H9 (cell line): ENCODE measurements around the gene TJP3. TPM values are rescaled to one million over a fixed set of nuclear protein-coding genes. Genes with fewer than 3 reads are reported as not detected.
A peak's percentile ranks its signal among the peaks of the same experiment; 100 is the strongest.

Experiments
- DNase-seq: peaks from one replicate; pipeline ENCODE4 v3.0.0-alpha.2; 2017
- H2AFZ ChIP-seq: one replicate; pipeline ENCODE4 v1.6.1; 2013; ENCODE audit warnings: mild to moderate bottlenecking, low read length, control low read depth, moderate library complexity
- H2AK5ac ChIP-seq: 2 replicates; pipeline ENCODE4 v1.6.1; 2013; ENCODE audit warnings: low read length, control low read depth, mixed read lengths; ENCODE audit not compliant: insufficient read length
- H2BK120ac ChIP-seq: one replicate; pipeline ENCODE4 v1.6.1; 2013; ENCODE audit warnings: low read depth, mild to moderate bottlenecking, low read length, control low read depth, inconsistent platforms; ENCODE audit not compliant: poor library complexity, severe bottlenecking
- H2BK12ac ChIP-seq: 2 replicates; pipeline ENCODE4 v1.6.1; 2013; ENCODE audit warnings: low read length, control low read depth, mixed read lengths, low read depth; ENCODE audit not compliant: insufficient read length
- H2BK15ac ChIP-seq: 2 replicates; pipeline ENCODE4 v1.6.1; 2013; ENCODE audit warnings: low read depth, low read length, control low read depth
- H2BK20ac ChIP-seq: one replicate; pipeline ENCODE4 v1.6.1; 2013; ENCODE audit warnings: low read depth, mild to moderate bottlenecking, low read length, control low read depth, inconsistent platforms; ENCODE audit not compliant: poor library complexity, severe bottlenecking
- H2BK5ac ChIP-seq: 2 replicates; pipeline ENCODE4 v1.6.1; 2013; ENCODE audit warnings: low read length, control low read depth, mixed read lengths; ENCODE audit not compliant: insufficient read length
- H3K14ac ChIP-seq: 2 replicates; pipeline ENCODE4 v1.6.1; 2013; ENCODE audit warnings: low read length, control low read depth; ENCODE audit not compliant: insufficient read depth
- H3K18ac ChIP-seq: 2 replicates; pipeline ENCODE4 v1.6.1; 2013; ENCODE audit warnings: low read depth, mild to moderate bottlenecking, mixed read lengths, low read length, control low read depth; ENCODE audit not compliant: insufficient read length
- H3K23ac ChIP-seq: 2 replicates; pipeline ENCODE4 v1.6.1; 2013; ENCODE audit warnings: low read length, control low read depth, mixed read lengths, low read depth; ENCODE audit not compliant: insufficient read length
- H3K23me2 ChIP-seq: 2 replicates; pipeline ENCODE4 v1.6.1; 2013; ENCODE audit warnings: low read depth, mild to moderate bottlenecking, mixed read lengths, low read length, control low read depth; ENCODE audit not compliant: insufficient read length, poor library complexity, severe bottlenecking
- H3K27ac ChIP-seq: 2 replicates; pipeline ENCODE4 v1.5.1; 2013; ENCODE audit warnings: low read length, control low read depth, mixed read lengths, low read depth; ENCODE audit not compliant: insufficient read length
- H3K27me3 ChIP-seq: 2 replicates; pipeline ENCODE4 v1.6.1; 2013; ENCODE audit warnings: low read length, control low read depth, inconsistent platforms; ENCODE audit not compliant: insufficient read depth
- H3K4ac ChIP-seq: 2 replicates; pipeline ENCODE4 v1.6.1; 2013; ENCODE audit warnings: low read depth, mild to moderate bottlenecking, control low read depth, inconsistent platforms, low read length, moderate library complexity
- H3K4me1 ChIP-seq: 2 replicates; pipeline ENCODE4 v1.6.1; 2013; ENCODE audit warnings: low read length, control low read depth, inconsistent platforms; ENCODE audit not compliant: insufficient read depth
- H3K4me2 ChIP-seq: 2 replicates; pipeline ENCODE4 v1.6.1; 2013; ENCODE audit warnings: low read length, control low read depth, mixed read lengths; ENCODE audit not compliant: insufficient read length, insufficient read depth
- H3K56ac ChIP-seq: 2 replicates; pipeline ENCODE4 v1.6.1; 2013; ENCODE audit warnings: low read depth, mild to moderate bottlenecking, mixed read lengths, low read length, control low read depth; ENCODE audit not compliant: insufficient read length
- H3K79me1 ChIP-seq: 2 replicates; pipeline ENCODE4 v1.6.1; 2013; ENCODE audit warnings: low read depth, mild to moderate bottlenecking, moderate library complexity, low read length, control low read depth, inconsistent platforms; ENCODE audit not compliant: insufficient read depth, poor library complexity, severe bottlenecking
- H3K79me2 ChIP-seq: 2 replicates; pipeline ENCODE4 v1.6.1; 2013; ENCODE audit warnings: low read length, control low read depth, inconsistent platforms; ENCODE audit not compliant: insufficient read depth
- H3K9ac ChIP-seq: 2 replicates; pipeline ENCODE4 v1.6.1; 2013; ENCODE audit warnings: low read length, control low read depth, mixed read lengths; ENCODE audit not compliant: insufficient read length; ENCODE audit errors: extremely low read depth
- H3K9me3 ChIP-seq: one replicate; pipeline ENCODE4 v1.6.1; 2013; ENCODE audit warnings: low read depth, low read length, inconsistent platforms; ENCODE audit not compliant: control insufficient read depth
- H3T11ph ChIP-seq: one replicate; pipeline ENCODE4 v1.6.1; 2013; ENCODE audit warnings: mild to moderate bottlenecking, low read length, control low read depth, inconsistent platforms
- H4K20me1 ChIP-seq: one replicate; pipeline ENCODE4 v1.6.1; 2013; ENCODE audit not compliant: control insufficient read depth, insufficient read length, insufficient read depth
- H4K5ac ChIP-seq: 2 replicates; pipeline ENCODE4 v1.6.1; 2013; ENCODE audit warnings: low read depth, mild to moderate bottlenecking, mixed read lengths, low read length, control low read depth; ENCODE audit not compliant: insufficient read length
- H4K8ac ChIP-seq: replicated peaks from 2 replicates; pipeline ENCODE4 v1.6.1; 2013; ENCODE audit warnings: low read length, control low read depth, mixed read lengths, low read depth; ENCODE audit not compliant: insufficient read length
- H4K91ac ChIP-seq: 2 replicates; pipeline ENCODE4 v1.6.1; 2013; ENCODE audit warnings: low read depth, mild to moderate bottlenecking, moderate library complexity, mixed read lengths, low read length, control low read depth; ENCODE audit not compliant: insufficient read length
- H3K27ac Mint-ChIP-seq, 3 experiments: 2 replicates in 2 of 3; 3 replicates in 1 of 3; pipeline ENCODE4 v1.8.0; 2020 to 2021; ENCODE audit warnings: mixed read lengths in 3 of 3, mild to moderate bottlenecking in 1 of 3, moderate library complexity in 1 of 3
- H3K27me3 Mint-ChIP-seq: 2 replicates; pipeline ENCODE4 v1.8.0; 2021; ENCODE audit warnings: low read depth, mild to moderate bottlenecking, moderate library complexity, mixed read lengths
- H3K36me3 Mint-ChIP-seq, 3 experiments: 2 replicates in 2 of 3; 3 replicates in 1 of 3; pipeline ENCODE4 v1.8.0; 2020 to 2021; ENCODE audit warnings: low read depth in 3 of 3, mixed read lengths in 3 of 3; ENCODE audit not compliant: insufficient read depth in 1 of 3
- H3K4me1 Mint-ChIP-seq, 2 experiments: 2 replicates each; pipeline ENCODE4 v1.8.0; 2020; ENCODE audit warnings: mixed read lengths in 2 of 2
- H3K4me3 Mint-ChIP-seq, 2 experiments: 2 replicates in 1 of 2; 3 replicates in 1 of 2; pipeline ENCODE4 v1.8.0; 2020 to 2021; ENCODE audit warnings: mild to moderate bottlenecking in 2 of 2, mixed read lengths in 2 of 2, moderate library complexity in 1 of 2
- H3K9me3 Mint-ChIP-seq, 2 experiments: 2 replicates in 1 of 2; 3 replicates in 1 of 2; pipeline ENCODE4 v1.8.0; 2020; ENCODE audit warnings: mild to moderate bottlenecking in 2 of 2, mixed read lengths in 2 of 2, moderate library complexity in 1 of 2
- CTCF ChIP-seq: fragments of 200-600 bp; sonication (generic); conservative IDR thresholded peaks from 3 replicates; pipeline ENCODE4 v1.8.0; 2021; ENCODE audit warnings: antibody characterized with exemption, mild to moderate bottlenecking
- WGBS: extraction: QIAGEN DNeasy Blood & Tissue Kit; methylation state at CpG from one replicate; pipeline ENCODE4 v1.1.7; 2013; ENCODE audit warnings: missing lambda C conversion rate, low lambda C conversion rate, mixed read lengths; ENCODE audit not compliant: insufficient read length; ENCODE audit errors: extremely low coverage; 5-methylcytosine and 5-hydroxymethylcytosine counted together
- total RNA-seq: library from RNA; stranded (reverse); gene quantifications from 2 replicates; pipeline ENCODE4 v1.2.1, GENCODE V29; 2021

TJP3 gene
- total RNA-seq, 1 experiment from 2014 or later, result 27.3 TPM

- H3K36me3 Mint-ChIP-seq, result peaks cover 0 to 29% (median 5%) of the 10 kb centered on the region in 3 experiments; a peak in 5 of 7 replicates
- Histone ChIP-seq H3K23ac (no peak overlapping the region), H3T11ph (no peak overlapping the region), H3K4ac (no peak overlapping the region), H3K14ac (no peak overlapping the region), H4K8ac (no peak overlapping the region), H2BK5ac (no peak overlapping the region), H4K5ac (no peak overlapping the region), H4K91ac (no peak overlapping the region), H3K79me1 (no peaks in the 10 kb centered on the region), H2AK5ac (no peak overlapping the region), H2AFZ (no peak overlapping the region), H4K20me1 (no peaks in the 10 kb centered on the region), H3K4me2 (no peak overlapping the region), H2BK12ac (no peak overlapping the region), H3K27ac (no peak overlapping the region), H3K23me2 (no peaks in the 10 kb centered on the region), H2BK15ac (no peak overlapping the region), H3K4me1 (no peaks in the 10 kb centered on the region), H3K79me2 (no peaks in the 10 kb centered on the region), H3K18ac (no peak overlapping the region), H3K9ac (no peak overlapping the region), H3K9me3 (no peaks in the 10 kb centered on the region), H3K56ac (no peak overlapping the region), H3K27me3 (no peaks in the 10 kb centered on the region), H2BK120ac (no peak overlapping the region), H2BK20ac (no peak overlapping the region)
- no peak for DNase-seq
- no CpG with 5 or more reads among the region's 32 CpGs for WGBS
- no peaks in the 10 kb centered on the region for H3K9me3 Mint-ChIP-seq
- peaks cover 11 to 23% of the 10 kb centered on the region in 2 experiments for H3K4me1 Mint-ChIP-seq
- no peak overlapping the region for H3K4me3 Mint-ChIP-seq
- no peak for TF ChIP-seq CTCF
- H3K27me3 Mint-ChIP-seq, result no peaks in the 10 kb centered on the region
- peak overlapping the region in 2 of 3 experiments; percentile 18 to 28; a peak in 2 of 7 replicates for H3K27ac Mint-ChIP-seq
Observed at GRCh38 chr19:3730457-3730958, 22.3 kb downstream of the TJP3 start.
